Large intestine (tissue), 3 donors: ENCODE results near the gene ESRP2. TPM values are rescaled to one million over a fixed set of nuclear protein-coding genes. Genes with fewer than 3 reads are reported as not detected.
A peak's percentile ranks its signal among the peaks of the same experiment; 100 is the strongest.

Experiments used
- DNase-seq, 2 donors: peaks; one replicate each; pipeline versions ENCODE4 v3.0.0 to v3.0.0-alpha.2; 2013
- H3K27ac ChIP-seq: one replicate; pipeline ENCODE4 v1.5.1; 2013; ENCODE audit warnings: low read length
- H3K27me3 ChIP-seq: 2 replicates; pipeline ENCODE4 v1.6.1; 2013; ENCODE audit warnings: low read length; ENCODE audit not compliant: control insufficient read depth, insufficient read depth
- H3K36me3 ChIP-seq: 2 replicates; pipeline ENCODE4 v1.6.1; 2013; ENCODE audit warnings: low read length; ENCODE audit not compliant: control insufficient read depth, insufficient read depth
- H3K4me1 ChIP-seq: one replicate; pipeline ENCODE4 v1.6.1; 2013; ENCODE audit warnings: low read length; ENCODE audit not compliant: control insufficient read depth, insufficient read depth
- H3K4me3 ChIP-seq: one replicate; pipeline ENCODE4 v1.5.1; 2013; ENCODE audit warnings: low read length
- H3K9me3 ChIP-seq: one replicate; pipeline ENCODE4 v1.6.1; 2013; ENCODE audit warnings: mild to moderate bottlenecking, low read depth, low read length, moderate library complexity; ENCODE audit not compliant: control insufficient read depth
- WGBS: methylation state at CpG from one replicate; pipeline ENCODE4 v1.1.5; 2013; ENCODE audit warnings: low lambda C conversion rate; ENCODE audit not compliant: insufficient coverage; 5-methylcytosine and 5-hydroxymethylcytosine counted together
- polyA plus RNA-seq: library from polyadenylated mRNA; unstranded; fragments of 120-200 nt; gene quantifications from one replicate; pipeline ENCODE4 v1.2.1, GENCODE V29; 2013

ESRP2 gene
- polyA plus RNA-seq, 1 donor, result 40.0 TPM

- no peak for DNase-seq
- no peaks in the 10 kb centered on the region for H3K9me3 ChIP-seq
- no peaks in the 10 kb centered on the region for H3K36me3 ChIP-seq
- peaks cover 20% of the 10 kb centered on the region for H3K27me3 ChIP-seq
- peaks cover 24% of the 10 kb centered on the region for H3K4me1 ChIP-seq
- WGBS, result 100% methylated on average over 1 of the region's 20 CpGs
- peak overlapping the region; percentile 89 for H3K27ac ChIP-seq
- peak overlapping the region; percentile 59 for H3K4me3 ChIP-seq
Measured at GRCh38 chr16:68238029-68238345, 2.1 kb upstream of the ESRP2 start.

DNA sequence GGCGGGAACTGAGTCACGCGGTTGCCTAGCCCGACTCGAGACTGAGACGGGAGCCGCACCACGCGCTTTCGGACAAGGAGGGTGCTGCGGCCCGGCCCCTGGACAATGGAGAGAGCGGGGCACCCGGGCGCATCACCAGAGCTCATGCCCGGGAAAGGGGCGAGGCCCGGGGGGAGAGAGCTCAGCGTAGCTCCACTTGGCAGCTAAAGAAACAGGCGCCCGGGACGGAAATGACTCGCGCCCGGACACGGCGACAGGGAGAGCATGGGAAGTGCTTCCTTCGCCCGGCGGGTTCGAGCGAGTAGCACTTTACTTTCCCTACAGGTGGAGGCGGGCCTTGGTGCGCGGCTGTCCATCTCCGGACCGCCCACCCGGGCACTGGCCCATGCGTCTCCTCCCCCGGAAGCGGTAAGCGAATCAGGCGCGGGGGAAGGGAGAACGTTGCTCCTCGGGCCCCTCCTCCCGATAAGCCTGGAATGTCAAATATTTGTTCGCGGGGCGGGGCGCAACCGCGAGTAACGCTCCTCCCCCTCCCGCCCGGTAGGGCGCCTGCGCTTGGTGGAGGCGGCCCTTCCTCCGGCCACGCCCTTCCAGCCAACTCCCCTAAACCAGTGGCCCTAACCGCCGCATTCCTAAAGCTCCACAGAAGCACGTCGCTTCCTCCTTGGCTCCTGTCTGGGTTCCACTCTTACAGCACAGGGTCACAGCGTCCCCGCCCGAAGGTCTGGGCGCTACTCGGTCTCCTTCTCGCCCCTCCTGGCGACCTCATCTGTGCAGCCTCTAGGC is 1.5 kb upstream of the ESRP2 start:
- WGBS, result no CpG with 5 or more reads among the region's 72 CpGs
- Histone ChIP-seq H3K27me3 (peaks cover 20% of the 10 kb centered on the region), H3K9me3 (no peaks in the 10 kb centered on the region), H3K4me3 (peak overlapping the region; percentile 59), H3K4me1 (peaks cover 24% of the 10 kb centered on the region), H3K36me3 (peaks cover 2% of the 10 kb centered on the region), H3K27ac (peak overlapping the region; percentile 94)
- DNase-seq, result peak; percentile 98 to 100

DNA sequence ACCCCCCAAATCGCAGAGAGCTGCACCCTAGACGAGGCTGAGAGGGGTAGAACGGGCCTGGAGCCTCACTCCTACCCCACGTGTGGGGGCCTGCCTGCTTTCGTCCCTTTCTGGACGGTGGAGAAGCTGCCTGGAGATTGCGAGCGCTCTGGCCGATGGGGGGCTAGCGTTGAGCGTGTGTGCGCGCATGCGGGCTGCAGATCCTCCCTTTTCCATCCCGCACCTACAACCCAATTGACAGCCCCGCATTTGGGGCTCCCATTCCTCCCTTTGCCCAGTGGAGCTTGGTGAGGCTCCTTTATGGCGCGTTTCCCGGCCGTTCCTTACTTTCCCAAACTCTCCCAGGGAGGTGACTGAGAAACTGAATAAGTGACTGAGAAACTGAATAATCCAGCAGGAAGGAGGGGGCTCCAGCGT is 907 bp upstream of the ESRP2 start:
- peak in 1 of 2 donors; percentile 58 for DNase-seq
- Histone ChIP-seq H3K9me3 (no peaks in the 10 kb centered on the region), H3K27ac (peak overlapping the region; percentile 94), H3K4me1 (peaks cover 24% of the 10 kb centered on the region), H3K27me3 (peaks cover 20% of the 10 kb centered on the region), H3K36me3 (peaks cover 8% of the 10 kb centered on the region), H3K4me3 (peak overlapping the region; percentile 59)
- no CpG with 5 or more reads among the region's 21 CpGs for WGBS

DNA sequence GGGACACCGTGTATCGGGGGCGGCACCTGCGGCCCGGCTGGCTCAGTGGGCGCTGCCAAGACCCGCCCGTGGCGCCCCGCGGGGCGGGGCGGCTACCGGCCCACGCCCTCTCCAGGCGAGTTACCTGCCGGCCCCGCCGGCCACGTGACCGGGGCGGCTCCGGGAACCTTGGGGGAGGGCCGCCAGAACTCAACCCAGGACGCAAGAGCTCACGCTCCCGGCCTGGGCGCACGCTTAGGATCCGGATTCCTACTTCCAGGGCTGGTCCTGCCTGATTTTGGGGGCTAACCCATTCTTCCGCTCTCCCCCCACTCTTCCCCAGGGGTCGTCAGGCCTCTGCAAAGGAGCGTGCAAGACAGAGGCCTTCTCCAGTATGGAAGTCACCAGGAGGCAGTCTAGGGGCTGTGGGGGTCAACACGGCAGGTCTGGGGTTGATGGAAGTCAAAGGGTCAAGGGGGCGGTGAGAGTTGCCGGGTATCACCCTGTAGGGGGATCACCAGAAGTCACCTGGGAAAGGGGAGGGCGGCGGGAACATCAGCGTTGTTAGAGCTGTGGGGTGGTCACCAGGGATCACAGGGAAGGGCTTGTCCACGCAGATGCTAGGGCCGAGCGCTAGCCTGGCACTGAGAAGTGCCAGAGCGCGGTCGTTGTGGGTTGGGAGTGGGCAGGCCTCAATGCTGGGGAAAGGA is 354 bp upstream of the ESRP2 start:
- Histone ChIP-seq H3K4me3 (peak overlapping the region; percentile 59), H3K4me1 (peaks cover 24% of the 10 kb centered on the region), H3K9me3 (no peaks in the 10 kb centered on the region), H3K36me3 (peaks cover 13% of the 10 kb centered on the region), H3K27me3 (peaks cover 20% of the 10 kb centered on the region), H3K27ac (peak overlapping the region; percentile 94)
- no CpG with 5 or more reads among the region's 45 CpGs for WGBS
- peak; percentile 93 to 95 for DNase-seq

GRCh38 chr16:68235108-68235886 is 630 bp downstream of the ESRP2 start:
- peak in 1 of 2 donors; percentile 78 for DNase-seq
- Histone ChIP-seq H3K27ac (peak overlapping the region; percentile 92), H3K36me3 (peaks cover 23% of the 10 kb centered on the region), H3K9me3 (no peaks in the 10 kb centered on the region), H3K27me3 (peaks cover 20% of the 10 kb centered on the region), H3K4me3 (peak overlapping the region; percentile 59), H3K4me1 (peaks cover 24% of the 10 kb centered on the region)
- no CpG with 5 or more reads among the region's 73 CpGs for WGBS

- Histone ChIP-seq H3K36me3 (peaks cover 31% of the 10 kb centered on the region), H3K4me3 (peak overlapping the region; percentile 59), H3K27ac (peak overlapping the region; percentile 92), H3K4me1 (peaks cover 24% of the 10 kb centered on the region), H3K9me3 (no peaks in the 10 kb centered on the region), H3K27me3 (peaks cover 20% of the 10 kb centered on the region)
- no CpG with 5 or more reads among the region's 13 CpGs for WGBS
- peak; percentile 74 to 89 for DNase-seq
Measured at GRCh38 chr16:68234188-68235107, 1.5 kb downstream of the ESRP2 start.

DNA sequence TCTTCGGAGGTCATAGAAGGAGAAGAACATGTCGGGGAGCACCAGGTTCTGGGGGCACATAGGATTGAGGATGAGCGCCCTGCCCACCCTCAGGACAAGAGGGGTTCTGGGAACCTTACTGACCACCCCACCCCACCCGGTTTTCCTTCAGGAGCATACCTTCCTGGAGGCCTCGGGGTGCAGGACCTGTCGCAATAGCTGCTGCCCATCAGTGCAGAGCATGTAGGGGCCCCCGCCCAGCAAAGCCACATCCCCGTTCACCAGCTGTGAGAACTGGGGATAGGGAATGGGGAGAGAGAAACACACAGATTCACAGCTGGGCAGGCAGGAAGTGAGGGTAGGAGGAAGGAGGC is 2.1 kb downstream of the ESRP2 start:
- no peak for DNase-seq
- H3K4me1 ChIP-seq, result peaks cover 24% of the 10 kb centered on the region
- H3K27ac ChIP-seq, result peak overlapping the region; percentile 92
- no peaks in the 10 kb centered on the region for H3K9me3 ChIP-seq
- H3K36me3 ChIP-seq, result peaks cover 35% of the 10 kb centered on the region
- H3K27me3 ChIP-seq, result peaks cover 20% of the 10 kb centered on the region
- H3K4me3 ChIP-seq, result peak overlapping the region; percentile 59
- WGBS, result no CpG with 5 or more reads among the region's 8 CpGs

DNA sequence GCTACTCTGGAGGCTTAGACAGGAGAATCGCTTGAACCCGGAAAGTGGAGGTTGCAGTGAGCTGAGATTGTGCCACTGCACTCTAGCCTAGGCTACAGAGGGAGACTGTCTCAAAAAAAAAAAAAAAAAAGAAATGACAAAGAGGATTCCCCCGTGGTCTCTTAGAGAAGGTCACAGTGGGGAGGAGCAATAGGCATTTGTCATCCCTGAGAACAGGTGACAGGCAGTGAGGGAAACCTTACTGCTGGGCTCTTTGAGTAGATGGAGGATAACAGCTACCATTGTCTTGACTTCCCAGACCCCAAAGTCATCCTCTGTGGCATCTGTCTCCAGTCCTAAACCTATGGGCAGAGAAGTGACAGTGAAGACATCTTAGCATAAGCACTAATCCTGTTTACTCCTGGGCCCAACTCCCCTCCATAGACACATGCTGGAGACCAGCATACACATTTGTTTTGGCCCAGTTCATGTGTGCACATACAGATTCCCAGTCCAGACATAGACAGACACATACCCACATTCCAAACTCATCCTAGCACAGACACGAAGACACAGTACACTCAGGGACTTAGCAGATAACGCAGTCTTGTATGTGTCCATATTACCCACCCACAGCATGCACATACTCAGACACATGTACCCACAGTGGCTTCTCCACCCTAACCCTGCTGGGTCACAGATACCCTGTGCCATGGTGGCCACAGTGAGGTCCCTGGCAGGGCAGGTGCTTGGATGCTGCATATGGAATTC is 2.7 kb downstream of the ESRP2 start:
- Histone ChIP-seq H3K4me3 (peak overlapping the region; percentile 59), H3K27me3 (peaks cover 20% of the 10 kb centered on the region), H3K9me3 (no peaks in the 10 kb centered on the region), H3K36me3 (peaks cover 38% of the 10 kb centered on the region), H3K27ac (peak overlapping the region; percentile 92), H3K4me1 (peaks cover 24% of the 10 kb centered on the region)
- no CpG with 5 or more reads among the region's 5 CpGs for WGBS
- no peak for DNase-seq

DNA sequence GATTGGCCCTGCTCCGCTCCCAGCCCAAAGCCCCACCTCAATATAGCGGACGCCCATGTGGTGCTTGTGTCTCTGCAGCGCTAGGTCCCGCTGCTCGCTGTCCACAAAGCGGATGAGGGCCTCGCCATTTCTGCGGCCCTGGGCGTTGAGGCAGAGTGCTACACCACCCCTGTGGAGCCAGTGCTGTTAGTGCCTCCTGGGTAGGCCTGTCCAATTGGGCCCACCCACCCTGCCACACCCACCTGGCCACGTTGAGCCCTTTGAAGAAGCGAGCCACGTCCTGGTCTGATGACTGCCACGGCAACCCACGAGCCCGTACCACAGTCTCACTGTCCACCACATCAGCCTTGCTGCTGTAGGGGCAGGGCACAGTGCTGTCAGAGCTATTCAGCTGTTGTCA is 3.6 kb downstream of the ESRP2 start:
- Histone ChIP-seq H3K4me3 (no peak overlapping the region), H3K27ac (no peak overlapping the region), H3K27me3 (peaks cover 20% of the 10 kb centered on the region), H3K9me3 (no peaks in the 10 kb centered on the region), H3K4me1 (peaks cover 30% of the 10 kb centered on the region), H3K36me3 (peaks cover 47% of the 10 kb centered on the region)
- no CpG with 5 or more reads among the region's 16 CpGs for WGBS
- DNase-seq, result no peak
